T-cell (primary cell): ENCODE measurements around the gene TIPARP. TPM values are rescaled to one million over a fixed set of nuclear protein-coding genes. Genes with fewer than 3 reads are reported as not detected.
A peak's percentile ranks its signal among the peaks of the same experiment; 100 is the strongest.

Source experiments
- ATAC-seq, 4 experiments: fragments of 200-7000 bp in 3 of 4; fragments of 150-1000 bp in 1 of 4; cut with Tn5 transposase; replicated peaks in 1 of 4; 1 replicate in 3 of 4; 2 replicates in 1 of 4; pipeline ENCODE4 v1.10.0; 2021; ENCODE audit warnings: moderate library complexity in 3 of 4, mild to moderate bottlenecking in 2 of 4, moderate number of reproducible peaks in 1 of 4
- CTCF ChIA-PET, 2 donors: fragments of 300-600 bp; sonication (Branson Sonifier 250); formaldehyde crosslinking; loops; one replicate each; lab custom pipeline; 2022; ENCODE audit warnings: antibody characterized with exemption in 2 of 2; lab: Charles Lee
- POLR2A ChIA-PET, 2 donors: fragments of 300-600 bp; sonication (Branson Sonifier 250); formaldehyde crosslinking; loops; one replicate each; lab custom pipeline; 2022; ENCODE audit warnings: antibody characterized with exemption in 2 of 2; lab: Charles Lee
- DNase-seq, 35 experiments: peaks; one replicate each; pipeline versions ENCODE4 v3.0.0 to v3.0.0-alpha.2; 2013 to 2023
- H3K27ac ChIP-seq: one replicate; pipeline ENCODE4 v1.5.1; 2013; ENCODE audit warnings: low read length
- H3K27me3 ChIP-seq, 2 experiments: replicated peaks in 1 of 2; 1 replicate in 1 of 2; 2 replicates in 1 of 2; pipeline versions ENCODE4 v1.6.1 to v1.7.0; 2013; ENCODE audit warnings: low read length in 1 of 2, mixed read lengths in 1 of 2; ENCODE audit not compliant: control insufficient read depth in 2 of 2, insufficient read depth in 2 of 2; ENCODE audit errors: extremely low read depth in 1 of 2
- H3K36me3 ChIP-seq, 2 donors: 1 replicate in 1 of 2; 2 replicates in 1 of 2; pipeline versions ENCODE4 v1.6.1 to v1.7.0; 2013; ENCODE audit warnings: low read length in 1 of 2; ENCODE audit not compliant: control insufficient read depth in 2 of 2, insufficient read depth in 1 of 2; ENCODE audit errors: extremely low read depth in 1 of 2
- H3K4me1 ChIP-seq, 2 experiments: 1 replicate in 1 of 2; 2 replicates in 1 of 2; pipeline versions ENCODE4 v1.6.1 to v1.7.0; 2013; ENCODE audit warnings: low read length in 2 of 2, mixed read lengths in 1 of 2; ENCODE audit not compliant: insufficient read depth in 2 of 2, control insufficient read depth in 1 of 2; ENCODE audit errors: extremely low read depth in 1 of 2
- H3K4me3 ChIP-seq, 2 donors: 1 replicate in 1 of 2; 2 replicates in 1 of 2; pipeline versions ENCODE4 v1.5.1 to v1.7.0; 2013; ENCODE audit warnings: mild to moderate bottlenecking in 2 of 2, low read length in 1 of 2, moderate library complexity in 1 of 2; ENCODE audit not compliant: control insufficient read depth in 1 of 2; ENCODE audit errors: extremely low read depth in 1 of 2
- H3K9me3 ChIP-seq: 2 replicates; pipeline ENCODE4 v1.7.0; 2013
- H3K27ac Mint-ChIP-seq, 2 donors: one replicate each; pipeline ENCODE4 v1.8.0; 2020 to 2021; ENCODE audit warnings: mild to moderate bottlenecking in 2 of 2, mixed read lengths in 2 of 2
- H3K27me3 Mint-ChIP-seq, 2 donors: one replicate each; pipeline ENCODE4 v1.8.0; 2021 to 2022; ENCODE audit warnings: mixed read lengths in 2 of 2
- H3K36me3 Mint-ChIP-seq: one replicate; pipeline ENCODE4 v1.8.0; 2021; ENCODE audit warnings: mixed read lengths
- H3K4me1 Mint-ChIP-seq, 3 donors: one replicate each; pipeline ENCODE4 v1.8.0; 2020 to 2022; ENCODE audit warnings: mixed read lengths in 3 of 3, mild to moderate bottlenecking in 1 of 3
- H3K4me3 Mint-ChIP-seq, 3 donors: one replicate each; pipeline ENCODE4 v1.8.0; 2020 to 2022; ENCODE audit warnings: mild to moderate bottlenecking in 3 of 3, mixed read lengths in 3 of 3, moderate library complexity in 3 of 3
- H3K9me3 Mint-ChIP-seq, 3 donors: one replicate each; pipeline ENCODE4 v1.8.0; 2020 to 2022; ENCODE audit warnings: mixed read lengths in 3 of 3
- WGBS: methylation state at CpG from one replicate; pipeline ENCODE4 v1.1.5; 2013; ENCODE audit warnings: missing lambda C conversion rate; ENCODE audit not compliant: insufficient coverage; 5-methylcytosine and 5-hydroxymethylcytosine counted together
- total RNA-seq, 35 experiments: library from RNA in 6 of 35; stranded (reverse) in 6 of 35; fragments of 120-200 nt in 1 of 35; gene quantifications; one replicate each; pipeline versions ENCODE4 v1.2.1 to v1.2.4 and lab custom pipeline; 2013 to 2026

TIPARP gene, protein sequence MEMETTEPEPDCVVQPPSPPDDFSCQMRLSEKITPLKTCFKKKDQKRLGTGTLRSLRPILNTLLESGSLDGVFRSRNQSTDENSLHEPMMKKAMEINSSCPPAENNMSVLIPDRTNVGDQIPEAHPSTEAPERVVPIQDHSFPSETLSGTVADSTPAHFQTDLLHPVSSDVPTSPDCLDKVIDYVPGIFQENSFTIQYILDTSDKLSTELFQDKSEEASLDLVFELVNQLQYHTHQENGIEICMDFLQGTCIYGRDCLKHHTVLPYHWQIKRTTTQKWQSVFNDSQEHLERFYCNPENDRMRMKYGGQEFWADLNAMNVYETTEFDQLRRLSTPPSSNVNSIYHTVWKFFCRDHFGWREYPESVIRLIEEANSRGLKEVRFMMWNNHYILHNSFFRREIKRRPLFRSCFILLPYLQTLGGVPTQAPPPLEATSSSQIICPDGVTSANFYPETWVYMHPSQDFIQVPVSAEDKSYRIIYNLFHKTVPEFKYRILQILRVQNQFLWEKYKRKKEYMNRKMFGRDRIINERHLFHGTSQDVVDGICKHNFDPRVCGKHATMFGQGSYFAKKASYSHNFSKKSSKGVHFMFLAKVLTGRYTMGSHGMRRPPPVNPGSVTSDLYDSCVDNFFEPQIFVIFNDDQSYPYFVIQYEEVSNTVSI
- total RNA-seq (100 to 1,000 TPM in 4 of 5 donors, 10 to 100 TPM in 1; 78.8 to 124 (median 110) TPM), total RNA-seq (lab: John Stamatoyannopoulos, UW) (63.2 to 614 (median 203) reads per million in 29 experiments)
- total RNA-seq (2013): 54.4 TPM

DNA sequence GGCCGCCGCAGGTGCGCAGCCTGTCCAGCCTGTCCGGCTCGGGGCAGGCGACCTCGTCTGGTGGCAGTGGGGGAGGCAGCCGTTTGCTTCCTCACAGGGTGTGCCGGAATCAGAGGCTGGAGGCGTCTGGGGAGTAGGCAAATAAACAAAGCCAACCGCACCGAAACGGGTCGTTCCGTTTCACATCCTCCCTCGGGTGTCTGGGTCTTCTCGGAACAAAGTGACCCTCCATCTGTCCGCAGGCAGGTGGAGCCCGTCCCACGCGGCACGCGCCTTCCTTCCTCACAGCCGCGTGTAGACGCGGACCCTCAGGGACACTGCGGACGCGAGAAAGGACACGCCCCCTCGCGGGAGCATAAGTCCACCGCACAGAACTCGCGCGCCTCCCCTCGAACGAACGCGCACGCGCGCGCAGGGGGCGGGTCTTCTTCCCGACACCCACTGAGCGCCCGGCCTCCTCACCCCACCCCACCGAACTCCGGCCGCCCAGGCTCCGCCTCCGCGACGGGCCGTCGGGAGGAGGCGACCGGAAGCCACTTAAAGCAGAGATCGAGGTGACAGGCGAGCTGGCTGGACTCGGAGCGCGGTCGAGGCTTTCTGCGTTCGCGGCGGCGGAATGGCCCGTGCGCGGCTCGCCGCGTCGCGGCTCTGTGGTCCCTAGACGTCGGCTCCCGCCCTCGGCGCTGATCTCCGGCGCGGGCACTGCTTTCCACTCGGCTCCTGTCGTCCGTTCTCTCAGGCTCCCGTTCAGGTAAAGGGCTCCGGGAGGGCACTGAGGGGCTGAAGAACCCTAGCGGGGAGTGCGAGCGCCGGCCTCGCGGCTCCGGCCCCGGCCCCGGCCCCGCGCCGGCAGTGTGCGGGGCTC lies at the start of gene TIPARP:
TSS of gene TIPARP (plus strand) at position 545 of the 865 bp plus-strand sequence. CDS start 3,108 bp downstream, outside the sequence.
- Histone ChIP-seq H3K4me1 (peaks cover 15 to 25% of the 10 kb centered on the region in 2 experiments), H3K36me3 (peaks cover 0 to 14% of the 10 kb centered on the region in 2 donors), H3K27me3 (no peaks in the 10 kb centered on the region), H3K27ac (peak within 1 kb of the TSS; percentile 88), H3K4me3 (peak within 1 kb of the TSS; percentile 92 to 95), H3K9me3 (no peaks in the 10 kb centered on the region)
- POLR2A ChIA-PET: interaction anchor here (0.6 to 1.5 kb wide), 8 partner anchors 8 to 476 kb away, joined by 3 to 6 read pairs (median 4); partner anchors contain the start of gene SSR3 (in 1 of the 2)
- Mint-ChIP-seq H3K36me3 (peaks cover 28% of the 10 kb centered on the region), H3K4me3 (peak within 1 kb of the TSS; percentile 87 to 94 (median 90)), H3K27me3 (no peaks in the 10 kb centered on the region), H3K27ac (peak within 1 kb of the TSS; percentile 97 to 99), H3K4me1 (peaks cover 40 to 45% (median 42%) of the 10 kb centered on the region in 3 donors), H3K9me3 (no peaks in the 10 kb centered on the region)
- DNase-seq: peak; percentile 95 to 100 (median 98)
- under 1% methylated on average over 96 of the region's 105 CpGs for WGBS
- CTCF ChIA-PET: interaction anchor here (0.9 to 2.1 kb wide), 13 partner anchors 14 to 463 kb away, joined by 3 to 9 read pairs (median 3); partner anchors contain the start of gene SSR3 (in 2 of the 2)
- peak; percentile 79 to 88 (median 82) for ATAC-seq

DNA sequence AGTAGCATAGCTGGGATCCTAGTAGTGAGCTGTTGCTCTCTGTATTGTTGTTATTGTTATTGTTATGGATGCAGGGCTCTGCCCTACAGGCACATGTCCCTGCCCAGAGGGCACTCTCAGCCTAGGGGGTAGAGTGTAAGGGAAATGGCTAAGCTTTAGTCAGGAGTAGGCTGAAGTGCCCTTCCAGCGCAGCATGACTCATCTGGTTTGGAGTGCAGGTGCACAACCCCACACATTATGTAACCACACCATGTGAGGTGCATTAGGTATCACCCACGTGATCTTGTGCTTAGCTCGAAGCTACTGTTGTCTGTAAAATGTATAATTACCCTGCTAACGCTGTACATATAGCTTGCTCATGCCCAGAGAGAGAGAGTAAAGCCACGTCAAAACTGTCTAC lies 48.3 kb upstream of the TIPARP start:
- Mint-ChIP-seq H3K4me1 (peaks cover 0 to 5% (median 0%) of the 10 kb centered on the region in 3 donors), H3K27ac (no peak overlapping the region), H3K9me3 (no peaks in the 10 kb centered on the region), H3K36me3 (no peaks in the 10 kb centered on the region), H3K4me3 (no peak overlapping the region), H3K27me3 (peaks cover 2% of the 10 kb centered on the region in 2 donors)
- Histone ChIP-seq H3K27me3 (peaks cover 0 to 4% of the 10 kb centered on the region in 2 experiments), H3K4me3 (no peak overlapping the region), H3K36me3 (no peaks in the 10 kb centered on the region), H3K4me1 (no peaks in the 10 kb centered on the region), H3K9me3 (no peaks in the 10 kb centered on the region), H3K27ac (no peak overlapping the region)
- WGBS: 20% methylated on average over 1 of the region's 5 CpGs
- CTCF ChIA-PET: interaction anchor here in 1 of 2 donors (0.5 kb wide), 1 partner anchor 392 kb away, joined by 6 read pairs; no protein-coding TSS in a partner anchor
- no peak for DNase-seq
- ATAC-seq: peak in 3 of 4 experiments; percentile 37 to 66 (median 47)
- POLR2A ChIA-PET: interaction anchor here in 1 of 2 donors (0.5 kb wide), 1 partner anchor 535 kb away, joined by 3 read pairs; no protein-coding TSS in a partner anchor

DNA sequence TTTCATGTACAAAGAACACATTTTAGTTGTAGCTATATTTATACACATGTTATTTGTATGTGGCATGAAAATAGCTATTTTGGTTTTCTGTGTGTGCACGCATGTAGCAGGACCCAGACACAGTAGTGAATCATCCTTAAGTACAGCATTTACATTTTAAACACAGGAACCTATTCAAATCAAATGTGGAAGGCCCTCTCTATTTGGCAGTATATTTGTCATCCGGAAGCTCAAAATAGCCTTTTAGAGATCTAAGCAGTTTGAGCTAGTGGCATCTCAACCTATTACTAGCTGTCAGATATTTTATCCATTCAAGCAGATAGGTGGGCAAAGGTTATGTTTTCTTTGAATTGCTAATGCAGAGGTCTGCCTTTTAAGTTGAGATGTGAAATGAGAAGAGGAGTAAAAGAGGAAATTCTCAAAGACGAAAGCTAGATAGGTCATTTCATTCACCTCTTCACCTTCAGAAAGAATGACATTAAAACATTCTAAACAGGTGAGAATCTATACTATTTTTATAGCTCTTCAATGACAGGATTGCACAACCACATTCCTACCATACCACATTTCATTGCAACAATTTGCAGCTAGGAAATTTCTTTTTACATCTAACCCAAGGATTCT lies 46.3 kb upstream of the TIPARP start:
- WGBS: no CpG with 5 or more reads among the region's 3 CpGs
- H3K27ac Mint-ChIP-seq: no peak overlapping the region
- no peaks in the 10 kb centered on the region for H3K36me3 Mint-ChIP-seq
- POLR2A ChIA-PET: no interaction called here
- Histone ChIP-seq H3K27me3 (peaks cover 0 to under 1% of the 10 kb centered on the region in 2 experiments), H3K9me3 (no peaks in the 10 kb centered on the region), H3K4me3 (no peak overlapping the region), H3K27ac (no peak overlapping the region), H3K36me3 (no peaks in the 10 kb centered on the region), H3K4me1 (no peaks in the 10 kb centered on the region)
- H3K9me3 Mint-ChIP-seq: no peaks in the 10 kb centered on the region
- no peak overlapping the region for H3K4me3 Mint-ChIP-seq
- ATAC-seq: no peak
- H3K27me3 Mint-ChIP-seq: no peaks in the 10 kb centered on the region
- CTCF ChIA-PET: interaction anchor here (0.6 kb wide), 2 partner anchors 789 to 867 kb away, joined by 3 to 6 read pairs; no protein-coding TSS in a partner anchor
- no peak for DNase-seq
- peaks cover 0 to 5% (median 0%) of the 10 kb centered on the region in 3 donors for H3K4me1 Mint-ChIP-seq

GRCh38 chr3:156628836-156629618 lies 45.4 kb upstream of the TIPARP start:
- H3K4me1 ChIP-seq: no peaks in the 10 kb centered on the region
- Mint-ChIP-seq H3K4me1 (peaks cover 0 to 5% (median 0%) of the 10 kb centered on the region in 3 donors), H3K27ac (no peak overlapping the region), H3K4me3 (no peak overlapping the region), H3K36me3 (no peaks in the 10 kb centered on the region), H3K27me3 (no peaks in the 10 kb centered on the region), H3K9me3 (no peaks in the 10 kb centered on the region)
- H3K9me3 ChIP-seq: no peaks in the 10 kb centered on the region
- ChIA-PET CTCF (interaction anchor here in 1 of 2 donors (0.6 kb wide), 1 partner anchor 868 kb away, joined by 6 read pairs; no protein-coding TSS in a partner anchor), POLR2A (no interaction called here)
- no peak overlapping the region for H3K27ac ChIP-seq
- no peak for DNase-seq
- 100% methylated on average over 1 of the region's 5 CpGs for WGBS
- ATAC-seq: no peak
- no peak overlapping the region for H3K4me3 ChIP-seq
- no peaks in the 10 kb centered on the region for H3K27me3 ChIP-seq
- no peaks in the 10 kb centered on the region for H3K36me3 ChIP-seq

DNA sequence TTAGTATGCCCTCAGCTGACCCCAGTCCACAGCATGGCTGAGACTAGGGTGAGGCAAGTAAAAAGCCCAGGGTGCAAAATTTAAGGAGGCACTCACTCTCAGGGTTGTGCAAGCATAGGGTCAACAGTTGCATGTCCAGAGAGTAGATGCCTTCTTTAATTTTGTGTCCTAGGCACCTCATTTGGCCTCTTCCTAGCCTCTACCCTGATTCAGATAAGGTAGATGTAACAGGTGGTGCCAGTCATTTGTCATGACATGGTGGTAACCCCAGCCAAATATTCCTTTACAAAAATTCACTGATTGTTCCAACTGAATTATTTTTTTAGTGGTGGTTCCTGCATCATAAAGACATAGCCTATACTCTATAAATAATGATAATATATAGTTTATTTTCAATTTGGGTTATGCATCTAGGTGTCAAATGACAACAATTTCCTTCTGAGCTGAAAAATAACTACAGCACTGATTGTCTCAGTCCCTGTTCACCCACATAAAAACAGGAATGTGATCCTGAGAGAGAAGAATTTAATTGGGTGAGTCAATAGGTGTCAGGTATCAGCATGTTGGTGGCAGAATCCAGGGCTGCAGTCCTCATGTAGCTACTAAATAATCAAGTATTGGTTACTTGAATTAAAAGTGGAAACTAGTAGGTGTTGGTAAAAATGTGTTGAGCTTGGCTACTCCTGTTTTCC lies 44.2 kb upstream of the TIPARP start:
- Histone ChIP-seq H3K4me1 (no peaks in the 10 kb centered on the region), H3K27me3 (no peaks in the 10 kb centered on the region), H3K27ac (no peak overlapping the region), H3K36me3 (no peaks in the 10 kb centered on the region), H3K9me3 (no peaks in the 10 kb centered on the region), H3K4me3 (no peak overlapping the region)
- no peaks in the 10 kb centered on the region for H3K36me3 Mint-ChIP-seq
- ChIA-PET POLR2A (no interaction called here), CTCF (no interaction called here)
- DNase-seq (no peak), ATAC-seq (no peak)
- no peak overlapping the region for H3K4me3 Mint-ChIP-seq
- peaks cover 0 to 5% (median 0%) of the 10 kb centered on the region in 3 donors for H3K4me1 Mint-ChIP-seq
- no peak overlapping the region for H3K27ac Mint-ChIP-seq
- no peaks in the 10 kb centered on the region for H3K9me3 Mint-ChIP-seq
- H3K27me3 Mint-ChIP-seq: no peaks in the 10 kb centered on the region
